ENCODE results near the gene NAGPA.
"Not testable (repeated sequence)": the region's sequence is repeated elsewhere in the genome, so short reads cannot be mapped to it uniquely, and the experiment has no call there.

Gene NAGPA

GRCh38 chr16:5060073-5060641 is 26.4 kb upstream of the NAGPA start:
- no peak for DNase-seq

GRCh38 chr16:5059386-5060072 is 25.8 kb upstream of the NAGPA start:
- DNase-seq: no peak

- DNase-seq: no peak
Measured at GRCh38 chr16:5058476-5058875, 24.7 kb upstream of the NAGPA start.

GRCh38 chr16:5056352-5056751 is 22.6 kb upstream of the NAGPA start:
- peak; percentile 72 for DNase-seq

GRCh38 chr16:5054876-5055865 is 21.4 kb upstream of the NAGPA start:
- DNase-seq: no peak

GRCh38 chr16:5046914-5047313 is 13.2 kb upstream of the NAGPA start:
- DNase-seq: no peak

GRCh38 chr16:5045499-5046115 is 11.9 kb upstream of the NAGPA start:
- DNase-seq: no peak

GRCh38 chr16:5044581-5044980 is 10.8 kb upstream of the NAGPA start:
- not testable (repeated sequence) for DNase-seq

- no peak for DNase-seq
Measured at GRCh38 chr16:5044011-5044540, 10.3 kb upstream of the NAGPA start.

- DNase-seq: no peak
Measured at GRCh38 chr16:5042574-5043171, 8.9 kb upstream of the NAGPA start.

- DNase-seq: no peak
Measured at GRCh38 chr16:5041600-5042133, 7.9 kb upstream of the NAGPA start.

GRCh38 chr16:5040451-5040850 is 6.7 kb upstream of the NAGPA start:
- DNase-seq: no peak

GRCh38 chr16:5036228-5037156 is 2.8 kb upstream of the NAGPA start:
- DNase-seq: peak; percentile 12

- no peak for DNase-seq
Measured at GRCh38 chr16:5035909-5036227, 2.1 kb upstream of the NAGPA start.

- DNase-seq: no peak
Measured at GRCh38 chr16:5034167-5034523, 410 bp upstream of the NAGPA start.

GRCh38 chr16:5032748-5033167 is 977 bp downstream of the NAGPA start:
- DNase-seq: no peak

GRCh38 chr16:5031601-5032000 is 2.1 kb downstream of the NAGPA start:
- no peak for DNase-seq

GRCh38 chr16:5030251-5030870 is 3.4 kb downstream of the NAGPA start:
- DNase-seq: no peak

GRCh38 chr16:5028950-5029475 is 4.7 kb downstream of the NAGPA start:
- DNase-seq: no peak

- DNase-seq: no peak
Measured at GRCh38 chr16:5027575-5028235, 6.0 kb downstream of the NAGPA start.
